Fibroblast of skin of left biceps (primary cell): ENCODE measurements around the gene GAST.

Source experiments
- DNase-seq, 2 experiments: peaks; one replicate each; pipeline ENCODE4 v3.0.0-alpha.2; 2013; ENCODE audit warnings: low read depth in 2 of 2

The GAST gene

DNA sequence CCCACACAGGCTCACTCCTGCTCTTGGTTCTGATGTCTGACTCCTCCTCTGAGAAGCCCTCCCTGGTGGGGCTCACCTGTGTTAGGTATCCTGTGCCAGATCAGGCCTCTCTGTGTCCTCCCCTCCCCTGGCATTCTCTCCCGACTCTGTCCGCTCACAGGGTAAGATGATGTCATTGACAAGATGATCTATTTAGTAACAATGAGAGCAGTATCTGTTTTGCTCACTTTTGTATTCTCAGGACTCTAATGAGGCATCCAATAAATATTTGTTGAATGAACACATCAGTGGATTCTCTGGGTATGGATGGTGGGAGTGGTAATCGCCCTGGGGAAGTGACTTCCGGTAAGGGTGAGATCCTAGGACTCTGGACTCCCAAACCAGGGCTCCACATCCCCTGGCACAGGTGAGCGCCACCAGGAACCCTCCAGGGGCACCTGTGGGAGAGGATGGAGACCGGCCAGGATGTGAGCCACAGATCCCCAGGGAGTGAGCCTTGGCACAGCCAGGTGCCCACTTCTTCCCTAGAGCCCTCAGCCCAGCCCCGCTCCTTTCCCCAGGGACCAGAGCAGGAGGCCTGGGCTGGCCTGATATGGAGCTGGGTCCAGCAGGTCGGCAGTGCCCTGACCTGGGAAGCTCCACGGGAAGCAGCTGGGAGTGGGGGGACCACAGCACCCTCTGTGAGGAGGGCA lies 27.7 kb downstream of the GAST start:
- DNase-seq, result peak in 1 of 2 experiments; percentile 2

DNA sequence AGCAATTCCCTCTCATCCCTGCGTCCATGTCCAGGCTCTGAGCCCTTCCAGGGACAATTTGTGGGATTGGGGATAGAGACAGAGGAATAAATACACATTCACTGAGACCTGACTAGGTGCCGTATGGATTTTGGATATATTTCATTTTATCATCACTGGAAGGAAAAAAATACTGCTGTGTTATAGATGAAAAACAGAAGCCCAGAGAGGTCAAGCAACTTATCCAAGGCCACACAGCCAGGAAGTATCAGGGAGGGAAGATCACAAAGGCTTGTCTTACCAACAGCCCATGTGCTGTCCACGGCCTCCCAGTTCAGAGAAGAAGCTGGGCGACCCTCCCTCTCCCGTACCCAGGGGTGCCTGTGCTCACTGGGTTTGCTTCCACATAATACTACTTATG lies 28.4 kb downstream of the GAST start:
- no peak for DNase-seq

DNA sequence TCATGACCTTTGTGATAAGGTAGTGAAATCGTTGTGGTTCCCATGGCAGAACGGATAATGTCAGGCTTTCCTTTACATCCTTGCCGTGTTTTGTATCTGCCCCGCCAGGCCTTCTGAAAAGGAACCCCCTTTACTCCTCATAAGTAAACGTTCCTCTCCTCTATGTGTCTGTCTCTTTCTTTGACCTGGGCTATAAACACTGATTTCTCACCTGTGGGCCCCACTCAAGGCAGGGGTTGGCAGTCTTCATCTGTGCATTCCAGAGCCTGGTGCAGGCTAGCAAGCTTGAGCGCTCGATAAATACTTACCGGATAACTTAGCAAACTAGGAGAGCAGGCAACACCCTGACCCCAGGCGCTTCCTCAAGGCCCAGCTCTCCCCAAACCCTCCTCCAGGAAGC lies 29.6 kb downstream of the GAST start:
- DNase-seq, result no peak

DNA sequence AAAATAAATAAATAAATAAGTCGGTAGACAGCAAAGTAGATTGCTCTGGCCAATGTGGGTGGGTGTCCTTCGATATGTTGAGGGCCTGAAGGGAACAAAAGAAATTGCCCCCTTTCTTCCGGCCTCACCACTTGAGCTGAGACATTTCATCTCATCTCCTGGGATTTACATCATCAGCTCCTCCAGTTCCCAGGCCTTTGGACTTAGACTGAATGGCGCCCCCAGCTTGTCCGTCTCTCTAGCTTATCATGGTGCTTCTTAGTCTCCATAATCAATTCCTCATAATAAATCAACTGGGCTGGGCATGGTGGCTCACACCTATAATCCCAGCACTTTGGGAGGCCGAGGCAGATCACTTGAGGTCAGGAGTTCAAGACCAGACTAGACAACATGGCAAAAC lies 36.1 kb downstream of the GAST start:
- DNase-seq, result no peak

DNA sequence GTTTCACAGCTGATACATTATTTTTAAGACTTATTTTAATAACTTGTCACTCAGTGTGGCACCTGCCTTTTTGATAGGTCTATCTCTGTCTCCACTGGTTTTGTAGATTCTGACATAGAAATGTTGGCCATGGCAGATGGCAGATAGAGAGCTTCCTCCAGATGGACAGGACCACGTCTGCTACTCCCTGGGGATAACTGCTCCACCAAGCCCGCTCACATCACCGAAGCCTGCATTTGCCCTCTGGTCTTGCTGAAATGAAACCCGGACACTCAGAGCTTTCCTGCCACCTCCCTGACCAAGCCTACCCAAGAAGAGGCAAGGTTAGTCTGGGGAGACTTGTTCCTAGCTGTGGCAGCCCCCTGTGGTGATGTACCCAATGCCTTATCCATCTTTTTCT lies 38.7 kb downstream of the GAST start:
- no peak for DNase-seq

GRCh38 chr17:41751288-41751687 lies 39.2 kb downstream of the GAST start:
- no peak for DNase-seq

DNA sequence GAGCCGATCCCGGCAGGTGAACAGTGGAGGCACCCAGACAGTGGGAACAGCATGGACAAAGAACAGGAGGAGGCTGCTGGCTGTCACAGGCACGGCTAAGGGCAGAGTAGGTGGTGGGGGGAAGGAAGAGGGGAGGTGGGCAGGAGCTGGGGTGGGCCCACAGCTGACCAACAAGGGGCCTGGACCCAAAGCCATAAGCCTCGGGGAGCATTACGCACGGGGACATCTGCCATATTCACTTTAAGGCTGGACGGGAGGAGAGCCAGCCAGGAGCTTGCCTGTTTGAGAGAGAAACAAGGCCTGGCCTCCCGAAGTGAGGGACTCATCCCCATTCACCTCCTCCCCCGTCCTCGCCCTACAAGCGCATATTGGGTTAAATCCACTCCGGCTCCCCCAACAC lies 41.9 kb downstream of the GAST start:
- no peak for DNase-seq

DNA sequence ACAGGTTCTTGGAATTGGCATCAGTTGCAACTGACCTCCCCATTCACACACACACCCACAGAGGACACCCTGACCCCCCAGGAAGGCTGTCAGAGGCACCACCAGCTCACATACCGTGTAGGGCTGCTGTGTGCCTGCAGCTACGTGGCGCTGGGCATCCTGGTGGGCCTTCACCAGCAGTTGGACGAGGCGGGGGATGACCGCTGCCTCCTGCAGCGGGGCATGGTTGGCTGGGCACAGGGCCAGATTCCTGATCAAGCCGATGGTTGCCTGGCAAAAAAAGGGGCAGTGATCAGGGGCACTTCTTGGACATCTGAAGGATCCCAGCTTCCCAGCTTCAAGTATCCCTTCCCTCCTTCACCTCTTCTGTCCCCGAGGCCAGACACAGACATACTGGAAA lies 46.5 kb downstream of the GAST start:
- DNase-seq, result no peak

DNA sequence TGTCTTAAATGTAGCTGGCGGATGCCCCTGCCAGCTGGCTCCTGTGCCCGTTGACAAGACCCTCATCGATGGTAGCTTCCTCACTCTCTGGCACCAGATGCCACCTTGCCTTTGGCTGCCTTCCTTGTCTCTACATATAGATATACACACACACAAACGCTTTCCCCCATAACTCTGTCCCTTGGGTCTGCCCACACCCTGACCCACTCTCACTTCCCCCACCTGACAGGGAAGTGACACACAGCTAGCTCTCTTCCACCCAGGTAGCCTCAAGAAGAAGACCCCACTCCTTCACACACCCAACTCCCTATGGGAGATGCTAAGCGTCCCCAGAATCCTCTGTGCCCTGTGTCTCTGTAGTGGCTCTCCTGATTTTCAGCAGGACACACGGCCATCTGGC lies 48.7 kb downstream of the GAST start:
- no peak for DNase-seq

GRCh38 chr17:41762391-41762790 lies 50.3 kb downstream of the GAST start:
- no peak for DNase-seq

- no peak for DNase-seq
Measured at GRCh38 chr17:41762841-41763240, 50.7 kb downstream of the GAST start.

DNA sequence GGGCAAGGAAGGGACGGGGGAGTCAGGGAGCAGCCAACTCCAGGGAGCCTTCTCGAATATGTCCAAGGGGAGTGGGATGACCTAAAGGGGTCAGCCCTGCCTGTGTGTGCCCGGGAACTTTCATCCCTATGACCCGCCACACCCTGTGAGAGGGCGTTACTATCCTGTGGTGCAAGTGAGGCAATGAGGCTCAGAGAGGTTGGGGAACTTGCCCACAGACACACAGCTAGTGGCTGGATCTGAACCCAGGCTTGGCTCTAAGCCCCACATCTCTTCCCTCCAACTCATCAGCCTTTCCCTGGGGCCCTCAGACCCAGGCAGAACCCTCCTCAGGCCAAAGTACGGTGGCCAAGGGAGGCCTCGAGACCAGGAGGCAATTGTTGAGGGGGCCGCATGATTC lies 51.2 kb downstream of the GAST start:
- DNase-seq, result no peak
